Transverse colon (tissue), 3 donors: ENCODE measurements around the gene UBE4B.

ENCODE experiments used
- POLR2A ChIP-seq: fragments of 450-650 bp; IDR thresholded peaks from one replicate; pipeline ENCODE4 v1.6.1; 2016; ENCODE audit warnings: antibody characterized with exemption, mild to moderate bottlenecking, moderate library complexity
- TF ChIP-seq, protein P1 (sequence below), 5 experiments: fragments of 200-600 bp in 3 of 5; fragments of 450-650 bp in 2 of 5; sonication (generic) in 3 of 5; IDR thresholded peaks; 1 replicate in 2 of 5; 2 replicates in 3 of 5; pipeline ENCODE4 v1.5.1; 2016 to 2017; ENCODE audit warnings: antibody characterized with exemption in 5 of 5, inconsistent platforms in 3 of 5, mild to moderate bottlenecking in 2 of 5, moderate library complexity in 1 of 5

DNA sequence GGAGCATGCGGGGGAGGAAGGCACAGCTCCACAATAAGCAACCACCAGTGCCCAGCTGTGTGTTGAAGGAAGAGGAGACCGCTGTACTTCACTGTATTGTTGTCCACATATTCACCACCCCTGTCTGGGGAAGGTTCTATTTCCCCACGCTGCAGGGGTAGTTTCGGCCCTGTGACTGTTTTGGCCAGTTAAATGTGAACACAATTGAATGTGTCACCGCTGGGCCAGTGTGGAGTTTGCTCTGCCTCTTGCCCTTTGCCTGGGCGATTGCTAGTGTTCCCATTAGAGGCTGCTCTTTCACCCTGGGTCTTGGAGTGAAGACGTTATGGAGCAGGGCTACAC lies 32.6 kb downstream of the UBE4B start:
- TF ChIP-seq, protein P1, sequence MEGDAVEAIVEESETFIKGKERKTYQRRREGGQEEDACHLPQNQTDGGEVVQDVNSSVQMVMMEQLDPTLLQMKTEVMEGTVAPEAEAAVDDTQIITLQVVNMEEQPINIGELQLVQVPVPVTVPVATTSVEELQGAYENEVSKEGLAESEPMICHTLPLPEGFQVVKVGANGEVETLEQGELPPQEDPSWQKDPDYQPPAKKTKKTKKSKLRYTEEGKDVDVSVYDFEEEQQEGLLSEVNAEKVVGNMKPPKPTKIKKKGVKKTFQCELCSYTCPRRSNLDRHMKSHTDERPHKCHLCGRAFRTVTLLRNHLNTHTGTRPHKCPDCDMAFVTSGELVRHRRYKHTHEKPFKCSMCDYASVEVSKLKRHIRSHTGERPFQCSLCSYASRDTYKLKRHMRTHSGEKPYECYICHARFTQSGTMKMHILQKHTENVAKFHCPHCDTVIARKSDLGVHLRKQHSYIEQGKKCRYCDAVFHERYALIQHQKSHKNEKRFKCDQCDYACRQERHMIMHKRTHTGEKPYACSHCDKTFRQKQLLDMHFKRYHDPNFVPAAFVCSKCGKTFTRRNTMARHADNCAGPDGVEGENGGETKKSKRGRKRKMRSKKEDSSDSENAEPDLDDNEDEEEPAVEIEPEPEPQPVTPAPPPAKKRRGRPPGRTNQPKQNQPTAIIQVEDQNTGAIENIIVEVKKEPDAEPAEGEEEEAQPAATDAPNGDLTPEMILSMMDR (IDR thresholded peaks at IDR 0.05) = no peak
- TF ChIP-seq POLR2A = no peak
